OCI-LY7 (cell line): Measurements from ENCODE around the gene SLC5A1.

Source experiments
- EZH2phosphoT487 ChIP-seq: fragments of 200-600 bp; sonication (generic); IDR thresholded peaks from 2 replicates; pipeline ENCODE4 v1.6.1; 2018; ENCODE audit warnings: low read depth, borderline replicate concordance, mild to moderate bottlenecking, mixed run types, antibody characterized with exemption, low read length, moderate library complexity, mixed read lengths
- TF ChIP-seq, protein P1 (sequence below): fragments of 200-600 bp; sonication (generic); conservative IDR thresholded peaks from 2 replicates; pipeline ENCODE4 v1.5.1; 2014; ENCODE audit warnings: mild to moderate bottlenecking, antibody characterized with exemption, low read length, moderate library complexity, mixed read lengths

DNA sequence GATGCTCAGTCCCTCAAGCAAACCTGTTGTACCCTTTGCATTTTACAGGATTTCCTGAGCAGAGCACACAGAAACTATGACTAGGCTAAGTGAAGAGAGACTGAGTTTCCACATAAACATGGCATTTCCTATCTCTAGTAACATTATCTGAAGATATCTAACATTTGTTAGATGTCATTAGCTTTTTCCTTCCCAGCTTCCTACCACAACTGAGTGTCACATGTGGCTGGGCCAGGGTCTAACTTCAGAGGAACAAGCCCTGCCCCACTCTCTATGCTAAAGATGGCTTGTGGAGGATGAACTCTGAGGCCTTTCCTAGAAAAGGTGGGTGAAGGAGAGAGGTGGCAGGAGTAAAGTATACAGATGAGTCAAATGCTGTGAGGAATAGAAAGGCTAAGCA, 99.5 kb downstream of the SLC5A1 start:
- TF ChIP-seq, protein P1, sequence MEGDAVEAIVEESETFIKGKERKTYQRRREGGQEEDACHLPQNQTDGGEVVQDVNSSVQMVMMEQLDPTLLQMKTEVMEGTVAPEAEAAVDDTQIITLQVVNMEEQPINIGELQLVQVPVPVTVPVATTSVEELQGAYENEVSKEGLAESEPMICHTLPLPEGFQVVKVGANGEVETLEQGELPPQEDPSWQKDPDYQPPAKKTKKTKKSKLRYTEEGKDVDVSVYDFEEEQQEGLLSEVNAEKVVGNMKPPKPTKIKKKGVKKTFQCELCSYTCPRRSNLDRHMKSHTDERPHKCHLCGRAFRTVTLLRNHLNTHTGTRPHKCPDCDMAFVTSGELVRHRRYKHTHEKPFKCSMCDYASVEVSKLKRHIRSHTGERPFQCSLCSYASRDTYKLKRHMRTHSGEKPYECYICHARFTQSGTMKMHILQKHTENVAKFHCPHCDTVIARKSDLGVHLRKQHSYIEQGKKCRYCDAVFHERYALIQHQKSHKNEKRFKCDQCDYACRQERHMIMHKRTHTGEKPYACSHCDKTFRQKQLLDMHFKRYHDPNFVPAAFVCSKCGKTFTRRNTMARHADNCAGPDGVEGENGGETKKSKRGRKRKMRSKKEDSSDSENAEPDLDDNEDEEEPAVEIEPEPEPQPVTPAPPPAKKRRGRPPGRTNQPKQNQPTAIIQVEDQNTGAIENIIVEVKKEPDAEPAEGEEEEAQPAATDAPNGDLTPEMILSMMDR: no peak
- no peak for TF ChIP-seq EZH2phosphoT487
